AG08395 (cell line): ENCODE results near the gene METTL6.
"Not testable (repeated sequence)": the region's sequence is repeated elsewhere in the genome, so short reads cannot be mapped to it uniquely, and the experiment has no call there.

Source experiments
- DNase-seq: peaks from one replicate; pipeline ENCODE4 v3.0.0; 2012; ENCODE audit warnings: mixed read lengths, low spot score

Gene METTL6

GRCh38 chr3:15368561-15369135 lies 58.7 kb downstream of the METTL6 start:
- DNase-seq = no peak

- peak; percentile 19 for DNase-seq
These were observed 60.3 kb downstream of the METTL6 start for GRCh38 chr3:15367059-15367458.

GRCh38 chr3:15364078-15364477 lies 63.3 kb downstream of the METTL6 start:
- not testable (repeated sequence) for DNase-seq

- DNase-seq = peak; percentile 26
These were observed 65.7 kb downstream of the METTL6 start for GRCh38 chr3:15361494-15362214.

GRCh38 chr3:15360788-15361493 lies 66.4 kb downstream of the METTL6 start:
- peak; percentile 35 for DNase-seq
